Activated CD8-positive, alpha-beta memory T cell treated with anti-CD3 and anti-CD28 coated beads for 48 hours (primary cell): ENCODE measurements around the gene ADAM12.

Experiments used
- DNase-seq, 3 experiments: peaks; one replicate each; pipeline ENCODE4 v3.0.0-alpha.2; 2020; ENCODE audit warnings: low read depth in 2 of 3, low spot score in 2 of 3

ADAM12 gene

DNA sequence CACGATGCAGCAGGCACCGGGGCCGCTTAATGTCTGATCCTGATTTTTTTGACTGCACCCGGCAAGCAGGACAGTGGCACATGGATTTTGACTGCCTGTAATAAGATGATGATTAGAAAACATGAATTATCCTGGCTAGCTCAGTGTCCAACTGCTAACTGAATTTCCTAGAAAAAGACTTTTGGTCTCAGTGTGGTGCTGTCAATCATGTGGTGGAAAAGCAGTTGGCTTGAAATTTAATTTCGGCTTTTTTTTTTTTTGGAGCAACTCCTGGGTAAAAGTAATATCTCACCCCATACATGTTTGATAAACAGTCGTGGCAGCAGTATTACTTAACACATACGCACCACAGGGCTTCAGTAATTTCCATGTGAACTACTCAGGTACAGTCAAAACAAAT, 264.2 kb downstream of the ADAM12 start:
- no peak for DNase-seq

DNA sequence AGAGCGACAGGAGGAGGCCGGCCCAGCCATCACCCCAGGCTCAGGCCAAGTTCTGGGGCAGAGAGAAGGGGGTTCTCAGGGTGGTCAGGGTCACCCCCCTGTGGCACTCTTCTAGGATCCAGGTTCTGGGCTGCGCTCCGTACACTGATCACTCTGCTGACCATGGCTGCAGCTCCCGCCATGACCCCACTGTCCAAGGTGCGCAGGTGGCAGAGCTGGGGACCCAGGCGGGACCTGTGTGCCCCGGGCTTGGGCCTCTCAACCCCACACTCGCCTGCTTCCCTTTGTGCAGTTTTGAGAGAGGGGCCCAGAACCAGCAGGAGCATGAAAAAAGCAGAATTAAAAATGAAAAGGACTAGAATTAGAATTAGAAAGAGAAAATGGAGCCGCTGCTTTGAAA, 264.8 kb downstream of the ADAM12 start:
- no peak for DNase-seq

DNA sequence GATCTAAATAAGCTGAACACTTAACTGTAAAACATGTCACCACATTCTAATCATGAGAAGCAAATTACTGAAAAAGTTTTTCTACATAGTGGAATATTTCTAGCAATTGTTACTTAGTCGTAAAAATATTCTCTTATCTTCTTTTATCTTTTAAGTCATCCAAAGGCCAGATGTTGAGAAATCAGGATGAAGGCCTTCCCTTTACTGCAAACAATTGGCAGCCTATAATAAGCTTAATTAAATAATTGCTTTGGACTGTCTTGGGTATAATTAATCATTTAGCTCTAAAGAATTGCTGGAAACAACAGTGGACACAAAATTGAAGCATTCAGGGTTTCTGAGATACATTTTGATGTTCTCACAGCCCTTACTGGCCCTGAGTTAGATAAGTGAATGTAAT, 265.4 kb downstream of the ADAM12 start:
- DNase-seq: no peak

DNA sequence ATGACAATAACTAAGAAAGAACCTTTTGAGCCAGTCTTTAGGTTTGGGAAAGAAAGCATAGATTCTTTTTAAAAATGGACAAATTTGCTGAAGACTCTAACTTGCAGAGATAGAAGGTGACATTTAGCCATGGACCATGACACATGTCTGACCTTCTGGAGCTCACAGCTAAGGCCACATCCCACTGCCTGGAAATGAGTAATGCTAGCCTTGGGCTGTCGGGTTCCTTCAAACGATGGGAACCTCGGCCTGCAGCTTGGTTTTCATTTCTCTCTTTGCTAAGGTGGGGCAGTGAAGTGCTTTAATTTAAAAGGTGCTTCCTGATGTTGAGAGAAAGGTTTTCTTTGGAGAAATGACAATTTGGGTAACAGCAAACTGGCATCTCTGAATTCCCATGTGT, 268.7 kb downstream of the ADAM12 start:
- DNase-seq: no peak

DNA sequence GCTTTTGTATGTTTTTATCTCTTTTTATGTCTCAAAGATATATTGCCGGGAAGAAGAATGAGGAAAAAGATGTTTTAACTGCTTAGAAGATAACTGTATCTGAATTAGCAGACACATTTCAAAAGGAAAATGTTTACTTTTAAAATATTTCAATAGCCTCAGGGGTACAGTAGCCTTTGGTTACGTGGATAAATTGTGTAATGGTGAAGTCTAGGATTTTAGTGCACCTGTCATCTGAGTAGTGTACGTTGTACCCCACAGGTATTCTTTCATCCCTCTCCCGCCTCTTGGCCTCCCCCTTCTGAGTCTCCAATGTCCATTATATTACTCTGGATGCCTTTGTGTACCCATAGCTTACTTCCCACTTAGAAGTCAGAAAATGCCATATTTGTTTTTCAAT, 269.8 kb downstream of the ADAM12 start:
- DNase-seq: no peak

DNA sequence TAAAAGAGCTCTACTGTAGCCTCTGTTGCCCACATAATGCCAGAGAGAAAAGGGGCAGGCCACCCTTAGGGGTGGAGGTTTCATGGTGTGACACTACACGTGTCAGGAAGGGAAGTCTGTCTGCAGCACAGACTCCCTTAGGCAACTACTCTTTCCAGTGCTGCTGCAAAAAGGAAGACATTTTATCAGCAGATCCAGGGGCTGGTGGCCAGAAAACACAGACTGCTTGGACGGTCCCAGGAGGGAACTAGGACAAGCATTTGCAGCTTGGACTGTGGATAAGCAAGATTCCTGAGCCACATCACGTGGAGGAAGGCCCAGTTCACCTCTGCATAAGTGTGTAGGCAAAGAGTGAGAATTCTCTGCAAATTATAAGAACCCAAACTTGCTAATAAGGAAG, 271.1 kb downstream of the ADAM12 start:
- no peak for DNase-seq

DNA sequence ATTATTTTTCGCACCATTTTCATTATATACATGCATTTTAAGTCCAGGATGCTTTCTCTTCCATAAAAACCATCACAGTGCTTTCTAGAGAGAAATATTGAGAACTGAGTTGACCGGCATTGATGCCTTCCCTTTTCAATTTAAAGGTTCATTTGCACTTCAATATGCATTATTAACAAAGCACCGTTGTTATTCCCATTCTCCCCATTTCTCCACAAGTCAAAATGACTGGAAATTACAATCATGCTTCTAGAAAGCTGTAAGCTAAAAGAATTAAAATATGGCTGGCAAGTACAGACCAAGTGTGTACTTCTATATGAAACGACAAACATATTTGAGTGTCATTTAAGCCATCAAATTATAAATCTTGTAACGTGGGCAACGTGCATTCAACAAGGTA, 272.4 kb downstream of the ADAM12 start:
- DNase-seq: no peak

DNA sequence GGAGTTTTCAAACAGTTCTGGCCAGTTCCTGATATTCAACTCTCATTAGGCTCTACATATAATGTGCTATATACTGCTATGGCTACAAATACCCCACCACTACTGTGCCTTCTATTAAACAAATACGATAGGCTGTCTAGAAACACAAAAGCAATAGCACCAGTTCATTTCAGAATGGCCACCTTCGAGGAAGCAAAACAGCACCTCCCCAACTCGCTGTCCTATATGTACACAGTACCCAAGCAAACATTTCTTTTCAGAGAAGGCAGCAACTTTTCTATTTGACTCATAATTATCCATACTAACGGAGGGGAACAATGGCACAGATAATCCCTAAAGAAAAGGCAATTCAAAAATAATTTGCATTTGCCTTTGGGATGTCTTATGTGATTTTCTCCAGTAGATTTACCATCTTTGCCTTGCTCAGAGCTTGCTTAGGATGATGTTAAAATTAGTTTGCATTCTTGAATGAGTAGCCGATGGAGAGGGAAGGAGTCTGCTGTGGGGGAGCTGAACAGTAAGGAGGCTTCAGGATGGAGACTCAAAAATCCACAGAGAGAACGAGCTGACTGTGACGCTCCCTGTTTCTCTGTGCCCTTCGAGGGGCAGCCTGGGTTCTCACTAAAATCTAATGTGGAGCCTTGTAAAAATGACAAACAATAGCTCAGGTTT, 273.3 kb downstream of the ADAM12 start:
- no peak for DNase-seq

DNA sequence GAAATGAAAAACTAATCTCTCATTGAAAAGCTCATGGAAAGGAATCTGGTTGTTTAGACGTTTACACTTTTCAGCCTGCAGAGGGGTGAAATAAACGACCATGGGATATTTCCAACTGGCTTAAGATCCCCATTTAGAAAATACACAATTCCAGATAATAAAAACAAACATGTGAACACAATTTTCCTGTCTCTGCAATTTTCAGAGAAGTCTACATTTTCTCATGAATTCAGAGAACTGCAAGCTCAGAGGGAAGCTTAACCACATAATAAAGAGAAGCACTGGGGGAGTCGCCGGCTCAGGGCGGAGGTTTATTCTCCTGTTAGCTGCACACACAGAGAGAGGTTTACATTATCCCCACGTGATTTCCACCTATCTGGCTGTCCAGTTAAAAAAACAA, 276.8 kb downstream of the ADAM12 start:
- DNase-seq: no peak

DNA sequence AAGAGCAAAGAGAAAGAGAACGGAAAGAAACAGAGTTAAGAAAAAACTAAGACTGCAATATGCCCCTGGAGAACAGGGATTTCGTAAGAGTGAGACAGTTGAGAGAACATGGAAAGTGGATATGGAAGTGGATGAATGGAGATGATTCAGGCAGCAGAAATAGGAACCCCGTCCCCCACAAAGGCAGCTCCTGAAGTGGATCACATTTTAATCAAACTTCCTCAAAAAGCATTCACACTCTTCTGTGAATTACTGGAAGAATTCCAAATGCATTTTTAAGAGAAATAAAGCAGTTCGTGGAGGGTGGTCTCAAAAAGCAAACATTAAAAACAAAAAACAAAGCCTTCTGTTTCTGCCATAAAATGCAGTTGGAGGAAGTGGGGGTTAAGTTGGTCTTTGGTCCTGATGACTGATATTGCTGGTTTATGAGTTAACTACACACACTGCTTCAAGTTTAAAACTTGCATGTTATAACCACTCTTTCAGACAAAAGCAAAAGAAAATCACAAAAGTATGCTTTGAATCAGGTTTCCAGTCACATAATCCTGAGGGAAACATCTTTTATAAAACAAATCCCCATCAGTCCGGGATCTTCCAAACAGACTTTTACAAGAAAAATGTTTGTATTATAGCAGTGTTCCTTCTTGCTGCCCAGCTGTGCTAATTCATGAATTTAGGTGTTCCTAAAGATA, 277.6 kb downstream of the ADAM12 start:
- no peak for DNase-seq

DNA sequence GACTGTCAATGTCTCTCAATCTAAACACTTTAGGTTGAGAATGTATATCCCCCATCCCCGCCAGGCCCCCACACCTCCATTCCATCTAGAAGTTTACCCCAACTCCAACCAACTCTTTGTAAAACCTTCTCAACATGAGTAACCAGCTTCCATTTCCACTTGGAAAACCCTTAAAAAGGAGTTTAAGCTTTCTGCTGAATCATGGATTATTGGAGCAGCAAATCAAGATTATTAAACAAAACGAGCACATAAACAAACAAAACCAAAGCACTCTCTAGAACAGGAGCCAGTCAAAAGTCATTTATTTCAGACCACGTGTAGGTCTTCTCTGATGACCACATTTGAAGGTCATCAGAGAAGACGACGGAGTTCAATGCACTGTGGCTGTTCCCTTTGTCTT, 278.4 kb downstream of the ADAM12 start:
- DNase-seq: no peak

DNA sequence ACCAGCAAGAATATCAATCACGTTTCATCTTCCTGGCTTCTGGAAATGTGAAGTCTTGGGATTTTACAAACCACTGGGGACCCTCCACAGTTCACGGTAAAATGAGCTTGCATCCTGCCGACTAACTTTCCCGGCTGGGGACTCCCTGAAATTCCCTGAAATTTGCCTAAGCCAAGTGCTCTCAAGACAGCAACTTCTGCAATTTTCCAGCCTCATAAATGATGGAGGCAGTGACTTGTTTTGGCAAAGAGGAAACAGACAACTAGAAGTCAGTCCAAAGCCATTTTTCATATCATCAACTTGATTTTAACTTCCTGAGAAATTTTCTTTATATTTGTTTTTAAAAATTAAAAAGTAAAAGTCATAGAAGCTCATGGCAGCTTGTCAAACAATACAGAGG, 279.6 kb downstream of the ADAM12 start:
- no peak for DNase-seq

DNA sequence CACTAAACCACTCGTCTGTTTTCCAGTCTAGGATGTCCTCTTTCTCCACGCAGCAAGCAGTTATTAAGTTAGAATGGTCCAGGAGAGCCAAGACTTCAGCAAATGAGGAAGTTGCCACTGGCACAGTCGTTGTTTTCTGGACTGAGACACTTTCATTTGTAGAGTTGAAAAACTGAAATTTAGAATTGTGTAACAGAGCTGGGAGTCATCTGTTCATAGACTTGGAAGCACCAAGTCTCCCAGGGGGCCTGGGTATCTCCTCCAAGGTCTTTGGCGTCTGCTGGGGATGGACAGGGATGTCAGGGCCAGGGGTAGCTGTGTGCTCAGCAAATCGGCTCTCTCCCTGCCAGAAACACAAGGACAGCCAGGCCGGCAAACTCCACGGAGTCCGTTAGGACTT, 283.5 kb downstream of the ADAM12 start:
- DNase-seq: no peak

DNA sequence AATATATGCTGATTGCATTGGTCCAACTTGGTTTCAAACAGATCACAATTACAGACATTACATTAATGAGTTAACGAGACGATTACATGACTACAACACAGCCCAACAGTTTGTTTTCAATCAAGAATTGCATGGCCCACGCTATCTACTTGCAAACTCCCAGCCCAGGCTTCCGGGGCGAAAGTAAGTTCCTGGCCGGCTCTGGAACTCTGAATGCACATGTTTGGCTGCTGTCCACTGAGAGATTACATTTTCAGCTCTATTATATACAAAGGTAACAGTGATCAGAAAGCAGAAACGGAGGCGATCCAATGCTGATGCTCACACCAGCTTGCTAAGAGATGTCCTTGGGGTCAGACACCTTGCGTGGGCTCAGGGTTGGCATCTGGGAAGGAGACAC, 285.6 kb downstream of the ADAM12 start:
- DNase-seq: no peak

DNA sequence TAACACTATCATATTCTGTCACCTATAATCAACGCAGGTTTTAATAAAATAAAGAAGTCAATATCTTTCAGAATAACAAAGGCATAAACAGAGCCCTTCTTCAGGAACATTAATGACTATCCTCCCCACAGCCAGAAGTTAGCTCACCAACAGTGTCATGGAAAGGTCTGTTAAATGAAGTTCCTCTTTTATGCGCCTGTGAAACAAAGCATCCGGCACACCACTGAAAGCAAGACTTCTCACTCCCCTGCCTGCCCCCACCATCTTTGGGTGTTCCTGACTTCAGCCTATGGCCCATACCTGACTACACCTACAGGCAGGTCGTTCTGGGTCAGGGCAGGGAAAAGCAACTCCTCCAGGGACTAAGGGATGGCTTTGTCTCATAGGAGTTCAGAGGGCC, 286.5 kb downstream of the ADAM12 start:
- DNase-seq: no peak

DNA sequence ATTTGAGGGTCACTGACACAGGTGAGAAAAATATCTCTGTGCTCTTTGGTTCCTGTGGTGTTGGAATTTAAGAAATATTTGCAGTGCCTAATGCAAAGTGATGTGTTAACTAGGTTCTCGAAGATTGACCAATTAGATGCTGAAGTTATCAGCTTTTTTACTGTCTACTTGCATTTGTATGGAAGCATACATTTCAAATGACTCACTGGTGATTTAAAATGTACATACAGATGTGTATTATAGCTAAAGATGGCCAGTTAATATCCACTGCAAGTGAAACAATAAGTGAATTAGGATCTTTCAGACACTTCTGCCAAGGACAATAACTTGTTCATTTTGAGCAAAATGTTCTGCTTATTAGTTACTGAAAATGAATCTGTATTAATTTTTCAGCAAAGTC, 287.0 kb downstream of the ADAM12 start:
- DNase-seq: no peak

DNA sequence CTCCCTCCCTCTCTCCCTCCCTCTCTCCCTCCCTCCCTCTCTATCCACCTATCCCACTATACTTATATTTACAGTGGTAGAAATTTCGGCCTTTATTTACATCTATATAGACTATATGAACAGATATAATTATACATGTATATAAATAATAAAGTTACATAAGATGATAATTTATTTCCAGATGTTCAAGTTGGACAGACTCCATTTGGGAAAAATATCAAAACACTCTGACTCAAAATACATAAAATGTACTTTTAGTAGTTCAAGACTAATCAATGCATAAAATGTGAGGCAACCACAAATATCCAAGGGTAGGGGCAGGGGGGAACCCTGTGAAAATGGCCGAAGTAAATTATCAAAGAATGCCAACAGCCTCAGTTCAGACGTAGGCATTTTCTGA, 288.9 kb downstream of the ADAM12 start:
- no peak for DNase-seq

DNA sequence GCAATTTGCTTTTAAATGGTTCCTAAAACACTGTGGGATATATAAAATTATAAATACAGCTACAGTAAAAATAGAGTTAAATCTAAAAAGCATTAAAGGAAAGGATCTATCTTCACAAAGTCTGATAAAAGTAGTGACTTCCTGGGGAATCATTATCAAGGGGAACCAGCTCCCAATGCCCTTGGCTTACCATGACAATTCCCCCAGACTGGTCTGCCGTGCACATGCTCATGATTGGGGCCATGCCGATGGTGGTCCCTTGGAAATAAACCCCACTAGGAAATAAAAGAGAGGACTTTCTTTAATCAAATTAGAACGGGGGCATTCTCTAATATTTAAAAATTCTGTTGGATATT, 290.1 kb downstream of the ADAM12 start:
- no peak for DNase-seq

DNA sequence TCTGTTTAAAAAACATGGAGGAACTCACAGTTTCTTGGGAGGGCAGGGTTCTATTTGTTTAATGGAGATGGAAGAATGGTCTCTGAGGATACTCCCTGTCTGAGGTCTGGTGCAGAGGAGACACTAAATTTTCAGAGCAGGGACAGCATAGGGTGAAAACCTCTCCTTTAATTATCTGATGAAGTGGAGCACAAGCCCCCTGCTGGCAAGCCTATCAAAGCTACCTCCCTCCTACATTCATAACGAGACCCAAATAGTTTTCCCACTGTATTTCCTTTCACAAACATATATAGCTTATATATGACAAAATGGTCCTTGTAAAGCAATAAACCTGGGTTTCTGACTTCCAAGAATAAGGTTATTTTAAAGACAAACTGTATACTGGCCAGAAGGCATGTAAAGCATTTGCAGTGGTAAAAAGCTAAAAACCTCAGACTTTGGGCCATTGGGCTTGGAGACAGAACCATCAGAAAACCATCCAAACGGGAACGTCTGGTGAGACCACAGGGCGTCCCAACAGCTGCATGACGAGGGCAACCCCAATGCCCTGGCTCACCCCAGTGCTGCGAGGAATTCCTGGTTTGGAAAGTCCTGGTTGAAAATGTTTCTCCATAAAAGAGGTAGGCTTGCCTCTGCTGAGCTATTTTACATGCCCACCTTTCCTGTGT, 290.6 kb downstream of the ADAM12 start:
- no peak for DNase-seq

DNA sequence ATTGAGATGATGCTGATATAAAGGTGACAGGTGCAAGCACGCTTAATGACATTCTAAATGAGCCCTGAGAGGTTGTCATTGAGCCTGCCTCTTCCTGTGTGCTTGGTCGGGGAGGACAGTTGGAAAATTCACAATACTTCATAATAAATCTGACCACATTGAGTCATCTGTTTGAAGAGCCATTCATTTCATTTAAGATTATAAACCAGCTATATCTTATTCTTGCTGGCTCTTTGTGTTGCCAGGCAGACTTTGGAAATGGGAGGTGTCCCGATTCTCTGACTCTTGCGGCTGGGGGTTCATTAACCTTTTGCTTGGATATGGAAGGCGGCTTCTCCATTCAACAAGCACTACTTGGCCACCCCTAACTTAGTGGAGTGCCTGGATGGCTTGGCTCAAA, 293.7 kb downstream of the ADAM12 start:
- DNase-seq: no peak

DNA sequence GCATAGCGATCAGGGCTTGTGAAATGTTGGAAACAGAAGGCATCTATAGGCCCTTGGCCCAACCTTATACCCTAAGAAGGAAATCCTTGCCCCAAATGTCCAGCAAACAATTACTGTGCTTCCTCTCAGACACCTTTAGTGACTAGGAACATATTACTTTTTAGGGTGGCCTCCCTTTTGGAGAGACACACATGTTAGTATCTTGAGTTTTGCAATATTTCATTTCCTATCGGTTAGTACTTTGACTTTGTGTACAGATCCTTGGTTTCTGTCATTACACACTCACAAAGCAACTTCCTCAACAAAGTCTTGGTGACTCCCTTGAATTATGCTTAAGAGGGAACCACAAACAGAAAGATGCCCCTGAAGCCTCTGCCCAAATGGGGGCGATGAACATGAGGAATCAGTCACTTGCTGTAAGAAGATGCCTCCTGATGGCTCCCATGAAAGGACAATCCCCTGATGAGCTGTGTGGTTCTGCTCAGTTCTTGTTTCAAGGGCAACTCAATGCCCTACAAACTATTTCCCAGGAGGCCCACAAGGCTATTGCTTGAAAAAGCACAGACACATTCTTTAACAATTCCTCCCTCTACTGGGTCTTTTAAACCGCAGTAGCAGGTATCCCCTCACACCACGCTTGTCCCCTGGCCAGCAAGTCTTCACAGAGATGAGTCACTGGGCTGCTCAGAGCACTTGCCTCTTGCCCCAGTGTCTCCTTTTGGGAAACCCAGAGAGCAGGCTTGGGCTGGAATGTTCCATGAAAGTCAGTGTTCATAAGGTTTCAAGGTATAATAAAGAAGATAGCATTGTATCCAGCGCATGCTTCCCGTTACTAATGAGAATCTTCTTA, 295.7 kb downstream of the ADAM12 start:
- DNase-seq: no peak
